Activated naive CD8-positive, alpha-beta T cell (primary cell): Measurements from ENCODE around the gene CRIM1.
A peak's percentile ranks its signal among the peaks of the same experiment; 100 is the strongest.
"Not testable (repeated sequence)": the region's sequence is repeated elsewhere in the genome, so short reads cannot be mapped to it uniquely, and the experiment has no call there.

ENCODE experiments used
- H3K27ac Mint-ChIP-seq: one replicate; pipeline ENCODE4 v1.8.0; 2021; ENCODE audit warnings: mixed read lengths
- H3K27me3 Mint-ChIP-seq: one replicate; pipeline ENCODE4 v1.8.0; 2021; ENCODE audit warnings: mixed read lengths
- H3K36me3 Mint-ChIP-seq: one replicate; pipeline ENCODE4 v1.8.0; 2021; ENCODE audit warnings: mixed read lengths
- H3K4me1 Mint-ChIP-seq: one replicate; pipeline ENCODE4 v1.8.0; 2021; ENCODE audit warnings: low read depth, mixed read lengths
- H3K4me3 Mint-ChIP-seq: one replicate; pipeline ENCODE4 v1.8.0; 2021; ENCODE audit warnings: mild to moderate bottlenecking, mixed read lengths
- H3K9me3 Mint-ChIP-seq: one replicate; pipeline ENCODE4 v1.8.0; 2021; ENCODE audit warnings: low read depth, mixed read lengths

The CRIM1 gene

DNA sequence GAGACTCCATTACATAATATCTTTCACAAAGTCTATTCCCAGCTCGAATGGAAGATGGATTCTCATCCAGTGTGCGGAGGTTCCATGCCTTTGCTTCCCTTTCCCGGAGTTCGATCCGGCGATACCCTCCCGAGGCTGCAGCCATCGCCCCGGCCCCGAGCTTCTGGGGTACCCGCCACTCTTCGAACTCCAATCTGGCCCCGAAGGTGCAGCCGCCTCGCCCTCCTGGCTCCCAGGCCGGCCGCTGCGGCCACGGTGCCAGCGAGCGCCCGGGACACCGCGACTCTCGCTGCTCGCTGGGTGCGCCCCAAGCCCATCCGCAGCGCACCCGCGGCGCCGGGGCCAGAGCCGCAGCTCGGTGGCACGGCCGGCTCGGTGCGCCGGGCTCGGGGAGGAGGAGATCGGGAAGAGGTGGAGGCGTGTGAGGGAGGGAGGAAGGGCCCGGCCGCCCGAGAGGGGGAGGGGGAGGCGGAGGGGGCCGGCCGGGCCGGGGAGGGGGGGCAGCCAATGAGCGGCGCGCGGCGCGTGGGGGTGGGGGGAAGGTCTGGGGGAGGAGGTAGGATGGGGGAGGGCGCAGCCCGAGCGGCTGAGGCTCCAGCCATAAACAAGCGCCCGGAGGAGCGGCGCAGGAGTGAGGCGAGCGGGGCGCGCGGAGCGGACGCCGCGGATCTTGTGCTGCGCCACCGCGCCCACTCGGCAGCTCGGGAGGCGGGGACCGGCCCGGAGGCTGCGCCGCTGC is at the start of gene CRIM1:
Gene CRIM1 (plus strand): TSS at position 628 of the 739 bp plus-strand sequence. CDS start 515 bp downstream, outside the sequence.
- Mint-ChIP-seq H3K4me3 (peak within 1 kb of the TSS; percentile 97), H3K9me3 (no peaks in the 10 kb centered on the region), H3K36me3 (no peaks in the 10 kb centered on the region), H3K27ac (peak within 1 kb of the TSS; percentile 51), H3K4me1 (peaks cover 37% of the 10 kb centered on the region), H3K27me3 (peaks cover 24% of the 10 kb centered on the region)

DNA sequence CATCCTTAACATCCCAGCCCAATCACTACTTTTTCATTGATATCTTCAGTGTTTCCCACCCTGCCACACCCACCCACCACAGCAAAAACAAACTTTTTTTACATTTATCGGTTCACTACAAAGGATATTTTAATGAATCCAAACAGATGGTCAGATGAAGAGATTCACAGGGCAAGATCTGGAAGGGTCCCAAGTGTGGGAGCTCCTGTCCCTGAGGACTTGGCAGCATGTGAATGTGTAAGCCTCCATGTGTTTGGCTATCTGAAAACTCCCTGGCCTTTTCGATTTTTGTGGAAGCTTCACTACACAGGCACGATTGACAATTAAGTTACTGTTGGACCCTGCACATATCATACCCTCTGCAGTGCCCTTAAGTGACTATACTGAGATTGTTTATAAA is 48.1 kb upstream of the CRIM1 start:
- Mint-ChIP-seq H3K4me1 (peaks cover 21% of the 10 kb centered on the region), H3K36me3 (peaks cover 4% of the 10 kb centered on the region), H3K27me3 (no peaks in the 10 kb centered on the region), H3K4me3 (no peak overlapping the region), H3K27ac (no peak overlapping the region), H3K9me3 (peaks cover 5% of the 10 kb centered on the region)

DNA sequence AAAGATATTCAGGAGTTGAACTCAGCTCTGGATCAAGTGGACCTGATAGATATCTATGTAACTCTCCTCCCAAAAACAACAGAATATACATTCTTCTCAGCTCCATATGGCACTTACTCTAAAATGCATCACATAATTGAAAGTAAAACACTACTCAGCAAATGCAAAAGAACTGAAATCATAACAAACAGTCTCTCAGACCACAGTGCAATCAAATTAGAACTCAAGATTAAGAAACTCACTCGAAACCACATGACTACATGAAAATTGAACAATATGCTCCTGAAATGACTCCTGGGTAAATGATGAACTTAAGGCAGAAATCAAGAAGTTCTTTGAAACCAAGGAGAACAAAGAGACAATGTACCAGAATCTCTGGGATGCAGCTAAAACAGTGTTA is 45.1 kb upstream of the CRIM1 start:
- H3K4me1 Mint-ChIP-seq = peaks cover 20% of the 10 kb centered on the region
- H3K4me3 Mint-ChIP-seq, H3K27me3 Mint-ChIP-seq, H3K36me3 Mint-ChIP-seq: not testable (repeated sequence)
- H3K27ac Mint-ChIP-seq = peak overlapping the region; percentile 52
- peaks cover 11% of the 10 kb centered on the region for H3K9me3 Mint-ChIP-seq

DNA sequence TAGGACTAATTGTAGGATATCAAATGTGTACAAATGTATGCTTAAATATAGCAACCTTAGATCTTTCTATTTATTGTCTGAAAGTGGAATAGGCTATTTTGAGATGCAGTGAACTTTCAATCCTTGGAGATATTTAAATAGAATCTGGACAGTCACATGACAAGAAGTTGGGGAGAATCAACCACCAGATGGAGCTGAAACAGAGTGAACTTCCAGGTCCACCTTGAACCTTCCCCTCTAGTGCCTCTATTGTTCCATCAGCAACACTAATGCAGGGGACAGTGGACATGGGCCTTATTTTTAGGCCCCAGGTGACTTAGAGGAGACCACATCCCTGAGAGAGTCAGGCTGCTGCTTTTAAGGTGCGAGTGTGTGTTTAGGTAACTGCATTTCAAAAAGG is 37.0 kb upstream of the CRIM1 start:
- H3K4me3 Mint-ChIP-seq = no peak overlapping the region
- peaks cover 3% of the 10 kb centered on the region for H3K27me3 Mint-ChIP-seq
- no peak overlapping the region for H3K27ac Mint-ChIP-seq
- H3K36me3 Mint-ChIP-seq = peaks cover 5% of the 10 kb centered on the region
- H3K4me1 Mint-ChIP-seq = no peaks in the 10 kb centered on the region
- no peaks in the 10 kb centered on the region for H3K9me3 Mint-ChIP-seq

- Mint-ChIP-seq H3K27ac (no peak overlapping the region), H3K4me3 (no peak overlapping the region), H3K4me1 (no peaks in the 10 kb centered on the region), H3K36me3 (peaks cover 3% of the 10 kb centered on the region), H3K27me3 (peaks cover 2% of the 10 kb centered on the region), H3K9me3 (no peaks in the 10 kb centered on the region)
These were observed 33.5 kb upstream of the CRIM1 start for GRCh38 chr2:36322108-36322507.

DNA sequence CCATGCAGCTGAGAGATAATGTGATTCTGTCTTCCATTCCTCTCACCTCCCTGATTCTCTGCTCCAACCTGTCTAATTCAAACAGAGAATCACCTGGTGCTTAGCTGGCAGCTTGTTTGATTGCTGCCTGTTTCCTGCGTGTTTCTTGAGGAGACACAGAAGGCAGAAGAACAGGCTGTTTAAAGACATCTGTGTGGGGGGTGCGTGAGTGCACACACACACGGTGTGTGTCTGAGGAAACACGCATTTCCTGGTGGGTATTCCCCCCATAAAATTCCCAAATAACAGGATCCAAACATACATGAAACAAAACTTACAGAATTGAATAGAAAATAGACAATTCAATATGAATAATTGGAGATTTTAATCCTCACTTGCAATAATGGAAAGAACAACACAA is 29.3 kb upstream of the CRIM1 start:
- Mint-ChIP-seq H3K4me3 (no peak overlapping the region), H3K9me3 (no peaks in the 10 kb centered on the region), H3K27ac (no peak overlapping the region), H3K36me3 (no peaks in the 10 kb centered on the region), H3K4me1 (no peaks in the 10 kb centered on the region), H3K27me3 (no peaks in the 10 kb centered on the region)

DNA sequence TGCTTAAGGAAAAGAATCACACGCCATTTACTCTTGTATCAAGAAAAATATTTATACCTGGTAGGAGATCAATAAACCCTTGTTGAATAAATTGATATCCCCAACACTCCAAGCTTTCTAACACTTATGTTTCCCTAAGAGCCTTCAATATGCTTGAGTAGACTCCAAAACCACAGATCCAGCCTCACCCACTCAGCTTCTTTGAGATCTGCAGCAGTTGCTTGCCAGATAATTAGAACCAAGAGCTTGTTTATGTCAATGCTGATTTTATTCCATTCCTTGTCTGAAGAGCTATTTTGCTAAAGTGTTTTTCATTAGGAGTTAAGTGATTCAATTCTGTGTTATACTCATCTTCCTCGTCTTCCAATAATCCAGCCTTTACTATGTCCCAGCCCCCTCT is 26.3 kb upstream of the CRIM1 start:
- H3K27ac Mint-ChIP-seq = no peak overlapping the region
- H3K9me3 Mint-ChIP-seq = no peaks in the 10 kb centered on the region
- peaks cover 6% of the 10 kb centered on the region for H3K4me1 Mint-ChIP-seq
- H3K36me3 Mint-ChIP-seq = no peaks in the 10 kb centered on the region
- no peaks in the 10 kb centered on the region for H3K27me3 Mint-ChIP-seq
- no peak overlapping the region for H3K4me3 Mint-ChIP-seq

DNA sequence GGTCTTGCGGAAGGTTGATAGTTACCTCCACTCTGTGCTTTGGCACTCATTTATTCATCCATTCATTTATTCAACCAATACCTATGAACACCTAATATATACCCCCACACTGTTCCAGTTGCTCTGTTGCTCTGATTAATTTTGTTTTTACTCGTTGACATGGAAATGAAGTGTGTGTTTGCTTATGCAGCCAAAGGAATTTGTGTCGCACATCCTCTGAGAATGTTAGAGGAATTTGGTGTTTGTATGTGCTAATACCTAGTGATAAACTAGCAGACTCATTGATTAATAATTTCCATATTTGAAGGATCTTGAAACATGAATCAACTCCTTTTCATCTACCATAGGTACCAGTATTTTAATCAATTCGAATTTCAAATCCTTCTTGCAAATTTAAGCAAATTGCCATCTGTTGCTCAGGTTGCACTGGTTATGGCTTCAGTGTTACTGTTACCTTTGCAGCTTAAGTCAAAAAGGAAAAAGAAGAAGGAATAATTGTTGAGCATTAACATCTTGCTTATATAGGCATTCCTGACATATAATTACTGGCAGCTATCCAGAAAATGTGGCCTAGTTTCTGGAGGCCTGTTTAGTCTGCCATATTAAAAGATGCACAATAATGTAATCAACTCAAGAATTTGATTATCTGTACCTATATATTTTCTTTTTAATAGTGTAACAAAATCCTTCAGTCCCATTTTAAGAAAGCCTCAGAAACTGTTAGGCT is 25.7 kb upstream of the CRIM1 start:
- Mint-ChIP-seq H3K4me1 (peaks cover 6% of the 10 kb centered on the region), H3K36me3 (no peaks in the 10 kb centered on the region), H3K9me3 (no peaks in the 10 kb centered on the region), H3K27ac (no peak overlapping the region), H3K27me3 (no peaks in the 10 kb centered on the region), H3K4me3 (no peak overlapping the region)

DNA sequence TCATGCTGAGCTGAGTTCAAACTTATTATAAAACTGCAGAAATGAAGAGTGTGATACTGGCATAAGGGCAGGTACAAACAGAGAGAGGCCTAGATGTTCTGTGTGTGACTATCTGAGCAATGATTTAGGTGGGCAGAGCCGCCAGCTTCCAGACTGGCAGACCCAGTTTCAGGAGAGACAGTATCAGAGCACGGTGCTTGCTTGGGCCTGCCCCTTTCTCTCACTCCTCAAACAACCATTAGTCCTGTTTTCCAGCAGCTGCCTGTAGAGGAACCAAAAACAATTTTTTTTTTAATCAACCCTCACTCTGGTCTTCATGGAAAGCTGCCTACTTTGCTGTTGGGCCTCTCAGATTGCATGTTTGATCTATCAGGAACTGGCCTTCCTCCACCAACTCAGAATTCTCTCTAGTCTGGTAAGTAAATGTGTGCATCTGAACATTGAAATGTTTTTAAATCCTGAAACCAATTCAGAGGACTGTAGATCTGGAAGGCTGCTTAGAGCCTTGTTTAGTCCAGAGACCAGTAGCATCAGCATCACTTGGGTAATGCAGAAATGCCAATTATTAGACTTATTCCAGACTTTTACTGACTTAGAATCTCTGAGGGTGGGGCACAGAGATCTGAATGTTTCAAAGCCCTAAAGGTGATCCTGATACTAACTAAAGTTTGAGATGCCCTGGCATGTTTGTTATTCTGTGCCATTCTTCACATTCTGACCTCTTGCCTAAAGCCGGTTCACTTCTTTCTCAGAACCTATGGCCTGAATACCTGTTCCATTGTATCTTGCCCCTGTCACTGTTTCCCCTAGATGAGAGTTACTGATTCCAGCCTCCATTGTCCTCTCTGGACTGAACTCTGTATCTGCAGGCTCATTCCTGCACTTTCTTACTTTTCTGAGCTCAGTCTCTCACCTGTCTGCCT is 24.8 kb upstream of the CRIM1 start:
- H3K27ac Mint-ChIP-seq = no peak overlapping the region
- no peak overlapping the region for H3K4me3 Mint-ChIP-seq
- H3K9me3 Mint-ChIP-seq = no peaks in the 10 kb centered on the region
- H3K27me3 Mint-ChIP-seq = no peaks in the 10 kb centered on the region
- no peaks in the 10 kb centered on the region for H3K36me3 Mint-ChIP-seq
- H3K4me1 Mint-ChIP-seq = peaks cover 6% of the 10 kb centered on the region

GRCh38 chr2:36333350-36334012 is 22.1 kb upstream of the CRIM1 start:
- H3K27ac Mint-ChIP-seq = no peak overlapping the region
- no peaks in the 10 kb centered on the region for H3K9me3 Mint-ChIP-seq
- no peaks in the 10 kb centered on the region for H3K27me3 Mint-ChIP-seq
- H3K4me3 Mint-ChIP-seq = no peak overlapping the region
- peaks cover 6% of the 10 kb centered on the region for H3K4me1 Mint-ChIP-seq
- H3K36me3 Mint-ChIP-seq = no peaks in the 10 kb centered on the region

- H3K4me1 Mint-ChIP-seq = peaks cover 6% of the 10 kb centered on the region
These were observed 20.0 kb upstream of the CRIM1 start for GRCh38 chr2:36335597-36335996.

GRCh38 chr2:36336321-36336720 is 19.3 kb upstream of the CRIM1 start:
- Mint-ChIP-seq H3K27me3 (no peaks in the 10 kb centered on the region), H3K9me3 (no peaks in the 10 kb centered on the region), H3K4me1 (peaks cover 6% of the 10 kb centered on the region), H3K36me3 (no peaks in the 10 kb centered on the region), H3K4me3 (no peak overlapping the region), H3K27ac (no peak overlapping the region)

More at GRCh38 chr2:36335597-36335996, 20.0 kb upstream of the CRIM1 start:
- Mint-ChIP-seq H3K9me3 (no peaks in the 10 kb centered on the region), H3K36me3 (no peaks in the 10 kb centered on the region), H3K27ac (no peak overlapping the region), H3K4me3 (no peak overlapping the region), H3K27me3 (no peaks in the 10 kb centered on the region)

DNA sequence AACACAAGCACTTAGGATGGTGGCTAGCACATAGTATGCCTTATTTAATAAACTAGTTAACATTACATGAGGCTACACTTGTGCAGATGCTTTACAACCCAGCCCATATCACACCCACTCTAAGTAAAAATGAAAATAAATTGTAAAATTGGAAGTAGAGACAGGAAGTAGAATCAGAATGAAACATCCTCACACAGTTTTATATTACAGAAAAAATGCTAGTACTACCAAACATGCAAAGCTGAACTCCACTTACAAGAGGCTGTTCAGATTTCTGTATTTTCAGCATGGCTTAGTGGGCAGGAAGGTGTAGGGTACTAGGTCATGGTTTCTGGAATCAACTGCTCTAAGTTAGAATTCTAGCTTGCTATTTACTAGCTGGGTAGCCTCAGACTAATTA is 18.2 kb upstream of the CRIM1 start:
- Mint-ChIP-seq H3K36me3 (no peaks in the 10 kb centered on the region), H3K4me1 (peaks cover 6% of the 10 kb centered on the region), H3K9me3 (no peaks in the 10 kb centered on the region), H3K4me3 (no peak overlapping the region), H3K27me3 (no peaks in the 10 kb centered on the region), H3K27ac (no peak overlapping the region)

DNA sequence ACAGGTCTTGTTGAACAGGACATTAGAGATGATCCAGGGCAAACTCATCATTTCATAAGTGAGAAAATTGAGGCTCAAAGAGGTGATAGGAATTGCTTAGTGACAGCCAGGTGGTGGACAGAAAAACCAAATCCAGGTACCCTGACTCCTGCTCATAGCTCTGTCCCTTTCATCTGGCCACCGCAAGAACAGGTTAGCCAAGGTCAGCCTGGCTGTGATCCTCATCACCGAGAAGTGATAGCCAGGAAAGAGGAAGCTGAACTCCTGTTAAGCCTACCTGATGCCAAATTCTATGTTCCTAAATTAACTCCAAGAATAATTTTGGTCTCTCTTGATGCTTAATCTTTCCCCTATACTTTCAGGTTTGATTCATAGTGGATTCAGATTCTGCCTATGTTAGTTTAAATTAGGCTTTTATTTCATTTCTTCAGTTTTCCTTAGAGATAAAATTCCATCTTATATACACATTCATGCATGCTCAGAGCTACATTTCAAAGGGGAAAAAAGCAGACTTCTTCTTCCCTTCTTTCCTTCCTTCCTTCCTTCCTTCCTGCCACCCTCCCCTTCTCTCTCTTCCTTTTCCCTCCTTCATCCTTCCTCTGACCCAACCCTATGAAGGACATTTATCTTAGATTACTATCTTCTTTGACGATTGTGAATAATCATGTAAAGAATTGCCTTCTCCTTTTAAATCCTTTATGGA is 17.3 kb upstream of the CRIM1 start:
- H3K9me3 Mint-ChIP-seq = no peaks in the 10 kb centered on the region
- H3K36me3 Mint-ChIP-seq = no peaks in the 10 kb centered on the region
- peaks cover 6% of the 10 kb centered on the region for H3K4me1 Mint-ChIP-seq
- H3K27me3 Mint-ChIP-seq = peaks cover under 1% of the 10 kb centered on the region
- H3K27ac Mint-ChIP-seq = no peak overlapping the region
- H3K4me3 Mint-ChIP-seq = no peak overlapping the region
